ENCODE measurements around the gene QRSL1. TPM values are rescaled to one million over a fixed set of nuclear protein-coding genes. Genes with fewer than 3 reads are reported as not detected.
"Not testable (repeated sequence)": the region's sequence is repeated elsewhere in the genome, so short reads cannot be mapped to it uniquely, and the experiment has no call there.

QRSL1 gene
- total RNA-seq, 1 experiment from 2014 or later, result 15.5 TPM

- no peak for DNase-seq (ENCODE audit: low read depth)
These were observed 6.3 kb upstream of the QRSL1 start for GRCh38 chr6:106623039-106623438.

GRCh38 chr6:106626485-106626884 lies 2.9 kb upstream of the QRSL1 start:
- DNase-seq (ENCODE audit: low read depth), result no peak

GRCh38 chr6:106627760-106628159 lies 1.6 kb upstream of the QRSL1 start:
- not testable (repeated sequence) for DNase-seq (ENCODE audit: low read depth)

- DNase-seq (ENCODE audit: low read depth), result no peak
These were observed 698 bp upstream of the QRSL1 start for GRCh38 chr6:106628658-106629102.

GRCh38 chr6:106629859-106630163 lies 433 bp downstream of the QRSL1 start:
- no peak for DNase-seq (ENCODE audit: low read depth)

- no peak for DNase-seq (ENCODE audit: low read depth)
These were observed 988 bp downstream of the QRSL1 start for GRCh38 chr6:106630366-106630765.

GRCh38 chr6:106631346-106631745 lies 2.0 kb downstream of the QRSL1 start:
- no peak for DNase-seq (ENCODE audit: low read depth)

- no peak for DNase-seq (ENCODE audit: low read depth)
These were observed 5.2 kb downstream of the QRSL1 start for GRCh38 chr6:106634565-106634964.

GRCh38 chr6:106637051-106637716 lies 7.8 kb downstream of the QRSL1 start:
- no peak for DNase-seq (ENCODE audit: low read depth)

GRCh38 chr6:106637717-106638341 lies 8.5 kb downstream of the QRSL1 start:
- no peak for DNase-seq (ENCODE audit: low read depth)

GRCh38 chr6:106639812-106640211 lies 10.4 kb downstream of the QRSL1 start:
- DNase-seq (ENCODE audit: low read depth), result no peak

GRCh38 chr6:106642476-106642875 lies 13.1 kb downstream of the QRSL1 start:
- DNase-seq (ENCODE audit: low read depth), result no peak

- DNase-seq (ENCODE audit: low read depth), result no peak
These were observed 13.7 kb downstream of the QRSL1 start for GRCh38 chr6:106643061-106643460.

- DNase-seq (ENCODE audit: low read depth), result no peak
These were observed 19.4 kb downstream of the QRSL1 start for GRCh38 chr6:106648651-106649308.

GRCh38 chr6:106658469-106658868 lies 29.1 kb downstream of the QRSL1 start:
- DNase-seq (ENCODE audit: low read depth), result no peak

GRCh38 chr6:106659859-106660258 lies 30.5 kb downstream of the QRSL1 start:
- DNase-seq (ENCODE audit: low read depth), result no peak

GRCh38 chr6:106662458-106662857 lies 33.1 kb downstream of the QRSL1 start:
- no peak for DNase-seq (ENCODE audit: low read depth)

- no peak for DNase-seq (ENCODE audit: low read depth)
These were observed 37.1 kb downstream of the QRSL1 start for GRCh38 chr6:106666282-106667021.

- no peak for DNase-seq (ENCODE audit: low read depth)
These were observed 37.6 kb downstream of the QRSL1 start for GRCh38 chr6:106667022-106667402.

- DNase-seq (ENCODE audit: low read depth), result no peak
These were observed 40.9 kb downstream of the QRSL1 start for GRCh38 chr6:106670236-106670635.

GRCh38 chr6:106671651-106672050 lies 42.3 kb downstream of the QRSL1 start:
- no peak for DNase-seq (ENCODE audit: low read depth)

- no peak for DNase-seq (ENCODE audit: low read depth)
These were observed 45.3 kb downstream of the QRSL1 start for GRCh38 chr6:106674541-106675229.

All from Daoy (cell line).